AG09319 (cell line): ENCODE data around the gene DCUN1D1.
A peak's percentile ranks its signal among the peaks of the same experiment; 100 is the strongest.

Experiments used
- DNase-seq: peaks from one replicate; pipeline ENCODE4 v3.0.0-alpha.2; 2010; ENCODE audit warnings: low read depth; ENCODE audit errors: extremely low read depth
- CTCF ChIP-seq: IDR thresholded peaks from 2 replicates; pipeline ENCODE4 v1.5.1; 2011; ENCODE audit warnings: low read depth, mild to moderate bottlenecking, inconsistent platforms, low read length, moderate library complexity

The DCUN1D1 gene

GRCh38 chr3:182980204-182981037 is at the start of gene DCUN1D1:
Gene DCUN1D1 (minus strand): TSS chr3:182980538. CDS start chr3:182980489, 49 bp downstream.
- no peak for TF ChIP-seq CTCF
- DNase-seq = peak; percentile 49

- TF ChIP-seq CTCF = no peak
- no peak for DNase-seq
These were observed 48.1 kb upstream of the DCUN1D1 start for GRCh38 chr3:183028416-183028815.

GRCh38 chr3:183027276-183027675 is 46.9 kb upstream of the DCUN1D1 start:
- no peak for DNase-seq
- TF ChIP-seq CTCF = no peak

GRCh38 chr3:183022936-183023516 is 42.7 kb upstream of the DCUN1D1 start:
- no peak for TF ChIP-seq CTCF
- no peak for DNase-seq

GRCh38 chr3:183018421-183019192 is 38.3 kb upstream of the DCUN1D1 start:
- DNase-seq = no peak
- TF ChIP-seq CTCF = no peak

- no peak for DNase-seq
- no peak for TF ChIP-seq CTCF
These were observed 34.8 kb upstream of the DCUN1D1 start for GRCh38 chr3:183015185-183015584.

GRCh38 chr3:183013856-183014255 is 33.5 kb upstream of the DCUN1D1 start:
- no peak for TF ChIP-seq CTCF
- DNase-seq = no peak
